Vagina (tissue), 2 donors: ENCODE data around the gene AHNAK2.

Experiments
- CTCF ChIP-seq, 3 experiments: fragments of 450-650 bp in 2 of 3; fragments of 200-600 bp in 1 of 3; sonication (generic) in 1 of 3; IDR thresholded peaks; one replicate each; pipeline ENCODE4 v1.5.1; 2017 to 2019; ENCODE audit warnings: antibody characterized with exemption in 3 of 3, mild to moderate bottlenecking in 2 of 3, moderate library complexity in 2 of 3
- POLR2A ChIP-seq, 2 donors: fragments of 450-650 bp; IDR thresholded peaks; one replicate each; pipeline ENCODE4 v1.6.1; 2017; ENCODE audit warnings: antibody characterized with exemption in 2 of 2, mild to moderate bottlenecking in 2 of 2, moderate library complexity in 2 of 2
- POLR2AphosphoS5 ChIP-seq, 2 donors: sonication (generic); formaldehyde crosslinking; IDR thresholded peaks; one replicate each; pipeline ENCODE4 v1.9.0; 2017; ENCODE audit warnings: antibody characterized with exemption in 2 of 2, mild to moderate bottlenecking in 2 of 2, low read depth in 1 of 2; ENCODE audit not compliant: insufficient read depth in 1 of 2

DNA sequence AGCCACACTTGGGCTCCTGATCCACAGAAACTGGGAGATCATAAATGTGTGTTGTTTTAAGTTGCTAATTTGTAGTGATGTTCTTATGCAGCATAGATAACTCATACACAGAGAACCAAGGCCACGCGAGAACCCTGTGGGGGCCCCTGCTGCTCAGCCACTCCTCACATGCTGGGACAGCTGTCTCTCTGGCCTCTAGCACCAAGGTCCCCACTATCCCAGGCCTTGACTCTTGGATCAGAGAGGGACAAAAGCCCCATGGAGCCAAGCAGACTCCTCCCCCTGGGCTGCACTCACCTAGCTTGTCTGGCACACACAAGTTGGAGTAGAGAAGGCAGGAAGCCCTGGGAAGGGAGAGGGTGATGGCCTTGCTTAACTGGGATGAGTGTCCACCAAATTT lies 42.2 kb downstream of the AHNAK2 start:
- TF ChIP-seq CTCF (IDR thresholded peaks at IDR 0.05) (no peak), POLR2AphosphoS5 (IDR thresholded peaks at IDR 0.05; ENCODE audit: insufficient read depth in 1 of 2, low read depth in 1 of 2) (no peak), POLR2A (IDR thresholded peaks at IDR 0.05) (no peak)
